Measurements from ENCODE around the gene ARHGEF33. TPM values are rescaled to one million over a fixed set of nuclear protein-coding genes. Genes with fewer than 3 reads are reported as not detected.

Gene ARHGEF33
- total RNA-seq, 1 donor, result 0.43 TPM

- H3K4me3 ChIP-seq (ENCODE audit: low read depth, low read length), result no peak overlapping the region
- TF ChIP-seq, protein P1, sequence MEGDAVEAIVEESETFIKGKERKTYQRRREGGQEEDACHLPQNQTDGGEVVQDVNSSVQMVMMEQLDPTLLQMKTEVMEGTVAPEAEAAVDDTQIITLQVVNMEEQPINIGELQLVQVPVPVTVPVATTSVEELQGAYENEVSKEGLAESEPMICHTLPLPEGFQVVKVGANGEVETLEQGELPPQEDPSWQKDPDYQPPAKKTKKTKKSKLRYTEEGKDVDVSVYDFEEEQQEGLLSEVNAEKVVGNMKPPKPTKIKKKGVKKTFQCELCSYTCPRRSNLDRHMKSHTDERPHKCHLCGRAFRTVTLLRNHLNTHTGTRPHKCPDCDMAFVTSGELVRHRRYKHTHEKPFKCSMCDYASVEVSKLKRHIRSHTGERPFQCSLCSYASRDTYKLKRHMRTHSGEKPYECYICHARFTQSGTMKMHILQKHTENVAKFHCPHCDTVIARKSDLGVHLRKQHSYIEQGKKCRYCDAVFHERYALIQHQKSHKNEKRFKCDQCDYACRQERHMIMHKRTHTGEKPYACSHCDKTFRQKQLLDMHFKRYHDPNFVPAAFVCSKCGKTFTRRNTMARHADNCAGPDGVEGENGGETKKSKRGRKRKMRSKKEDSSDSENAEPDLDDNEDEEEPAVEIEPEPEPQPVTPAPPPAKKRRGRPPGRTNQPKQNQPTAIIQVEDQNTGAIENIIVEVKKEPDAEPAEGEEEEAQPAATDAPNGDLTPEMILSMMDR (IDR thresholded peaks at IDR 0.05; ENCODE audit: insufficient read depth, low read depth, low read length), result no peak
These were observed 87.4 kb downstream of the ARHGEF33 start for GRCh38 chr2:38977047-38977446.

GRCh38 chr2:38978296-38978903, 88.7 kb downstream of the ARHGEF33 start:
- no peak for DNase-seq (ENCODE audit: low read depth)
- TF ChIP-seq, protein P1 (IDR thresholded peaks at IDR 0.05; ENCODE audit: insufficient read depth, low read depth, low read length), result no peak
- H3K4me3 ChIP-seq (ENCODE audit: low read depth, low read length), result no peak overlapping the region

More at GRCh38 chr2:38977047-38977446, 87.4 kb downstream of the ARHGEF33 start:
- no peak for DNase-seq (ENCODE audit: low read depth)

DNA sequence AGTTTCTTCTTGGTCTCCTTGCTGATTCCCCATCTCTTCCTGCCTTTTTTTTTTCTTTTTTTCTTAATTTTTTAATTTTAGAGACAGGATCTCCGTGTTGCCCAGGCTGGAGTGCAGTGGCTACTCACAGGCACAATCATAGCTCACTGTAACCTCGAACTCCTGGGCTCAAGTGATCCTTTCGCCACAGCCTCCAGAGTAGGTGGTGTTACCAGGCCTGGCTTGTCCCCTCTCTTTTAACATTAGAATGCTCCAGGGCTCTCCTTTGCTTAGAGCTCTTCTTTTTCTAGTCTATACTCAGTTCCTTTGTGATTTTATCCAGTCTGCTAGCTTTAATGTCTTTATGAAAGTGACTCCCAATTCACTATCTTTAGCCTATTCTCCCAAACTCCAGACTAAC, 89.2 kb downstream of the ARHGEF33 start:
- H3K4me3 ChIP-seq (ENCODE audit: low read depth, low read length), result no peak overlapping the region
- TF ChIP-seq, protein P1 (IDR thresholded peaks at IDR 0.05; ENCODE audit: insufficient read depth, low read depth, low read length), result no peak
- no peak for DNase-seq (ENCODE audit: low read depth)

- TF ChIP-seq, protein P1 (IDR thresholded peaks at IDR 0.05; ENCODE audit: insufficient read depth, low read depth, low read length), result no peak
- DNase-seq (ENCODE audit: low read depth), result no peak
- no peak overlapping the region for H3K4me3 ChIP-seq (ENCODE audit: low read depth, low read length)
These were observed 91.5 kb downstream of the ARHGEF33 start for GRCh38 chr2:38981003-38981669.

DNA sequence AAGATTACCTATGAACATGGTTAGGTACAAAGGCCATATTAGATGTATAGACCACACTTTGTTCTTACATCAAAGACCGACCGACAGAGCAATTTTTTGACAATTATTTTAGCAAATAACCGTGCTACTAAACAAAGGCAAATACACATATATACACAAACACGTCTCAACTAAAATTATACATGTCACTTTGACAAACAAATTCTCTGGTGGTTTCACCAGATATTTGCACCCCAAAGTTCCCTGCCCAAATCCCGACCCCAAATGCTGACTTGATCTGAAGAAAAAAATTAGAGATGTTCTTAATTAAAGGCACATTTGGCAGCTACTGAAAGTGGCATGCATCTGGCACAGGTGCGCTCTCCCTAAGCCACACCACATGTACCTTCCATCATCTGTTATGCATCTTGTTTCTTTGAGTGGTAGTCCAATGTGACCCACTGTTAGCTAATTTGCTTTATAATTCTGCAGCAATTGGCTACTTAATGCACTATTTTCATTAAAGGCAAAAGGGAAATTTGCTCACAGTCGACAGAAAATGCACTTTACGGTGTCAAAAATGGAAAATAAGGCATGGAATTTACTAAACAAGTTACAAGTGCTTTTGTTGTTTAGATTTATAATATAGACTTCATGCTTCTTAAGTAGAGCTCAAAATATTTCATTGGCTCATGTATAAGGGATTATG, 92.1 kb downstream of the ARHGEF33 start:
- H3K4me3 ChIP-seq (ENCODE audit: low read depth, low read length), result no peak overlapping the region
- DNase-seq (ENCODE audit: low read depth), result no peak
- TF ChIP-seq, protein P1 (IDR thresholded peaks at IDR 0.05; ENCODE audit: insufficient read depth, low read depth, low read length), result no peak

DNA sequence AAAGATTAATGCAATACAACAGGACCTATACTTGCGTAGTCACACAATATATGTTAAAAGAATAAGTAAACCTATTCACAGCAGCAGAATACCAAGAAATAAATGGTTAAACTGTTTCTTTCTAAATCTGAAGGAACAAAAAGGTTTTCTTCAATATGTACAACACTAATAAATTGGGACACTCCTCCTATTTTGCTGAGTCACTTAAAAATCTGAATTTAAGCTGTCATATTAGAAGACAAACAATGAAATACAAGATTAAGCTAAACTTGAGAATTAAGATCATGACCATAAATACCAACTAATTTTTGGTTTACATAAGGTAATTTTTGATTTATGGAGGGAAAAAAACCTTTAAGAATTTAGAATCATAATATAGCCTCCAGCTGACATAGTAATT, 92.8 kb downstream of the ARHGEF33 start:
- no peak overlapping the region for H3K4me3 ChIP-seq (ENCODE audit: low read depth, low read length)

More for the DNA sequence above, 92.8 kb downstream of the ARHGEF33 start:
- DNase-seq (ENCODE audit: low read depth), result no peak
- TF ChIP-seq, protein P1 (IDR thresholded peaks at IDR 0.05; ENCODE audit: insufficient read depth, low read depth, low read length), result no peak

Data from fibroblast of villous mesenchyme (primary cell).